K562 (cell line): ENCODE measurements around the gene DHODH. TPM values are rescaled to one million over a fixed set of nuclear protein-coding genes. Genes with fewer than 3 reads are reported as not detected.

Source experiments
- CBX3 ChIP-seq, 2 experiments: IDR thresholded peaks; 1 replicate in 1 of 2; 2 replicates in 1 of 2; pipeline ENCODE4 v1.6.1; 2012; ENCODE audit warnings: inconsistent platforms in 2 of 2, low read length in 2 of 2, borderline replicate concordance in 1 of 2, control low read depth in 1 of 2
- GTF2A2 ChIP-seq: IDR thresholded peaks from 2 replicates; pipeline ENCODE4 v1.6.1; 2016; ENCODE audit warnings: mild to moderate bottlenecking, missing genetic modification characterization, missing compliant biosample characterization
- HCFC1 ChIP-seq: IDR thresholded peaks from 2 replicates; pipeline ENCODE4 v1.6.1; 2012; ENCODE audit warnings: low read depth, low read length, improper control_type of control experiment
- KLF13 ChIP-seq: fragments of 450-650 bp; IDR thresholded peaks from 2 replicates; pipeline ENCODE4 v1.6.1; 2016; ENCODE audit warnings: missing genetic modification characterization, low read depth, mild to moderate bottlenecking, missing compliant biosample characterization, moderate library complexity, borderline replicate concordance
- PCBP1 ChIP-seq: fragments of 200-400 bp; formaldehyde crosslinking; IDR thresholded peaks from 2 replicates; pipeline ENCODE4 v1.6.1; 2018; ENCODE audit warnings: mild to moderate bottlenecking, low read depth, low read length; ENCODE audit not compliant: poor library complexity, severe bottlenecking
- RAD51 ChIP-seq: fragments of 450-650 bp; IDR thresholded peaks from 2 replicates; pipeline ENCODE4 v1.7.1; 2016; ENCODE audit warnings: low read depth, mild to moderate bottlenecking, borderline replicate concordance
- TCFL5 ChIP-seq: fragments of 250-450 bp; sonication (Bioruptor Pico); conservative IDR thresholded peaks from 2 replicates; pipeline ENCODE4 v1.6.1; 2021; ENCODE audit warnings: mild to moderate bottlenecking, moderate library complexity, matching md5 sums
- ZNF12 ChIP-seq: sonication (generic); formaldehyde crosslinking; IDR thresholded peaks from 2 replicates; pipeline ENCODE4 v1.4.0; 2020; ENCODE audit warnings: mild to moderate bottlenecking, missing genetic modification reagents
- ZNF586 ChIP-seq: fragments of 450-650 bp; formaldehyde crosslinking; conservative IDR thresholded peaks from 2 replicates; pipeline ENCODE4 v1.4.0; 2020; ENCODE audit warnings: mild to moderate bottlenecking, moderate library complexity
- ZNF75A ChIP-seq: fragments of 450-650 bp; formaldehyde crosslinking; IDR thresholded peaks from 2 replicates; pipeline ENCODE4 v1.4.0; 2020; ENCODE audit warnings: mild to moderate bottlenecking
- polyA plus RNA-seq, 8 experiments: library from polyadenylated mRNA; depleted of rRNA in 4 of 8; stranded (reverse) in 5 of 8; unstranded in 3 of 8; fragments of >200 nt; fragmentation: Nextera tagmentation in 2 of 8; fragmentation: Illumina TruSeq in 1 of 8; extraction: Ambion mirVana in 2 of 8; extraction: Trizol in 1 of 8; gene quantifications; 2 replicates each; pipeline versions ENCODE4 v1.2.1 to v1.2.3, GENCODE V29; 2011 to 2014; ENCODE audit warnings: inconsistent platforms in 1 of 8, missing spikeins in 1 of 8
- total RNA-seq, 7 experiments: library from RNA; depleted of rRNA in 6 of 7; stranded (reverse); fragments of >200 nt in 6 of 7; fragmentation: Illumina TruSeq in 2 of 7; extraction: Trizol in 2 of 7; gene quantifications; 2 replicates each; pipeline versions ENCODE4 v1.2.1 to v1.2.3, GENCODE V29; 2011 to 2021; ENCODE audit warnings: low replicate concordance in 1 of 7
- TF ChIP-seq, protein P1 (sequence below), 2 experiments: fragments of 450-650 bp in 1 of 2; IDR thresholded peaks; 2 replicates each; pipeline ENCODE4 v1.6.1; 2011 to 2017; ENCODE audit warnings: low read depth in 2 of 2, antibody characterized with exemption in 1 of 2, borderline replicate concordance in 1 of 2, low read length in 1 of 2, mild to moderate bottlenecking in 1 of 2, mixed read lengths in 1 of 2; ENCODE audit not compliant: control insufficient read depth in 1 of 2
- TF ChIP-seq, protein P2 (sequence below): fragments of 200-600 bp; sonication (generic); IDR thresholded peaks from one replicate; pipeline ENCODE4 v1.6.1; 2012; ENCODE audit warnings: mild to moderate bottlenecking, low read depth, low read length, inconsistent platforms

DHODH gene
- total and polyA plus RNA-seq, 9 of the 15 experiments (the other 6 are each of a cell fraction or from before 2014, with no cell fraction given) = 4.3 to 19.9 (median 12.7) TPM

GRCh38 chr16:72008424-72009216, at the start of gene DHODH (continued):
- TF ChIP-seq TCFL5 = no peak
- TF ChIP-seq, protein P1, sequence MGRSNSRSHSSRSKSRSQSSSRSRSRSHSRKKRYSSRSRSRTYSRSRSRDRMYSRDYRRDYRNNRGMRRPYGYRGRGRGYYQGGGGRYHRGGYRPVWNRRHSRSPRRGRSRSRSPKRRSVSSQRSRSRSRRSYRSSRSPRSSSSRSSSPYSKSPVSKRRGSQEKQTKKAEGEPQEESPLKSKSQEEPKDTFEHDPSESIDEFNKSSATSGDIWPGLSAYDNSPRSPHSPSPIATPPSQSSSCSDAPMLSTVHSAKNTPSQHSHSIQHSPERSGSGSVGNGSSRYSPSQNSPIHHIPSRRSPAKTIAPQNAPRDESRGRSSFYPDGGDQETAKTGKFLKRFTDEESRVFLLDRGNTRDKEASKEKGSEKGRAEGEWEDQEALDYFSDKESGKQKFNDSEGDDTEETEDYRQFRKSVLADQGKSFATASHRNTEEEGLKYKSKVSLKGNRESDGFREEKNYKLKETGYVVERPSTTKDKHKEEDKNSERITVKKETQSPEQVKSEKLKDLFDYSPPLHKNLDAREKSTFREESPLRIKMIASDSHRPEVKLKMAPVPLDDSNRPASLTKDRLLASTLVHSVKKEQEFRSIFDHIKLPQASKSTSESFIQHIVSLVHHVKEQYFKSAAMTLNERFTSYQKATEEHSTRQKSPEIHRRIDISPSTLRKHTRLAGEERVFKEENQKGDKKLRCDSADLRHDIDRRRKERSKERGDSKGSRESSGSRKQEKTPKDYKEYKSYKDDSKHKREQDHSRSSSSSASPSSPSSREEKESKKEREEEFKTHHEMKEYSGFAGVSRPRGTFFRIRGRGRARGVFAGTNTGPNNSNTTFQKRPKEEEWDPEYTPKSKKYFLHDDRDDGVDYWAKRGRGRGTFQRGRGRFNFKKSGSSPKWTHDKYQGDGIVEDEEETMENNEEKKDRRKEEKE (IDR thresholded peaks at IDR 0.05; ENCODE audit: borderline replicate concordance in 1 of 2, control insufficient read depth in 1 of 2, low read depth in 2 of 2, low read length in 1 of 2) = no peak
- no peak for TF ChIP-seq PCBP1
- TF ChIP-seq GTF2A2 (tag) = no peak
- TF ChIP-seq KLF13 (tag) = peak; percentile 14; the same call in 1 of the 2 replicates
- peak; percentile 58; the same call in 1 of the 2 replicates for TF ChIP-seq RAD51
- no peak for TF ChIP-seq ZNF12 (CRISPR knock-in tag)
- TF ChIP-seq ZNF75A (CRISPR knock-in tag) = no peak
- TF ChIP-seq, protein P2, sequence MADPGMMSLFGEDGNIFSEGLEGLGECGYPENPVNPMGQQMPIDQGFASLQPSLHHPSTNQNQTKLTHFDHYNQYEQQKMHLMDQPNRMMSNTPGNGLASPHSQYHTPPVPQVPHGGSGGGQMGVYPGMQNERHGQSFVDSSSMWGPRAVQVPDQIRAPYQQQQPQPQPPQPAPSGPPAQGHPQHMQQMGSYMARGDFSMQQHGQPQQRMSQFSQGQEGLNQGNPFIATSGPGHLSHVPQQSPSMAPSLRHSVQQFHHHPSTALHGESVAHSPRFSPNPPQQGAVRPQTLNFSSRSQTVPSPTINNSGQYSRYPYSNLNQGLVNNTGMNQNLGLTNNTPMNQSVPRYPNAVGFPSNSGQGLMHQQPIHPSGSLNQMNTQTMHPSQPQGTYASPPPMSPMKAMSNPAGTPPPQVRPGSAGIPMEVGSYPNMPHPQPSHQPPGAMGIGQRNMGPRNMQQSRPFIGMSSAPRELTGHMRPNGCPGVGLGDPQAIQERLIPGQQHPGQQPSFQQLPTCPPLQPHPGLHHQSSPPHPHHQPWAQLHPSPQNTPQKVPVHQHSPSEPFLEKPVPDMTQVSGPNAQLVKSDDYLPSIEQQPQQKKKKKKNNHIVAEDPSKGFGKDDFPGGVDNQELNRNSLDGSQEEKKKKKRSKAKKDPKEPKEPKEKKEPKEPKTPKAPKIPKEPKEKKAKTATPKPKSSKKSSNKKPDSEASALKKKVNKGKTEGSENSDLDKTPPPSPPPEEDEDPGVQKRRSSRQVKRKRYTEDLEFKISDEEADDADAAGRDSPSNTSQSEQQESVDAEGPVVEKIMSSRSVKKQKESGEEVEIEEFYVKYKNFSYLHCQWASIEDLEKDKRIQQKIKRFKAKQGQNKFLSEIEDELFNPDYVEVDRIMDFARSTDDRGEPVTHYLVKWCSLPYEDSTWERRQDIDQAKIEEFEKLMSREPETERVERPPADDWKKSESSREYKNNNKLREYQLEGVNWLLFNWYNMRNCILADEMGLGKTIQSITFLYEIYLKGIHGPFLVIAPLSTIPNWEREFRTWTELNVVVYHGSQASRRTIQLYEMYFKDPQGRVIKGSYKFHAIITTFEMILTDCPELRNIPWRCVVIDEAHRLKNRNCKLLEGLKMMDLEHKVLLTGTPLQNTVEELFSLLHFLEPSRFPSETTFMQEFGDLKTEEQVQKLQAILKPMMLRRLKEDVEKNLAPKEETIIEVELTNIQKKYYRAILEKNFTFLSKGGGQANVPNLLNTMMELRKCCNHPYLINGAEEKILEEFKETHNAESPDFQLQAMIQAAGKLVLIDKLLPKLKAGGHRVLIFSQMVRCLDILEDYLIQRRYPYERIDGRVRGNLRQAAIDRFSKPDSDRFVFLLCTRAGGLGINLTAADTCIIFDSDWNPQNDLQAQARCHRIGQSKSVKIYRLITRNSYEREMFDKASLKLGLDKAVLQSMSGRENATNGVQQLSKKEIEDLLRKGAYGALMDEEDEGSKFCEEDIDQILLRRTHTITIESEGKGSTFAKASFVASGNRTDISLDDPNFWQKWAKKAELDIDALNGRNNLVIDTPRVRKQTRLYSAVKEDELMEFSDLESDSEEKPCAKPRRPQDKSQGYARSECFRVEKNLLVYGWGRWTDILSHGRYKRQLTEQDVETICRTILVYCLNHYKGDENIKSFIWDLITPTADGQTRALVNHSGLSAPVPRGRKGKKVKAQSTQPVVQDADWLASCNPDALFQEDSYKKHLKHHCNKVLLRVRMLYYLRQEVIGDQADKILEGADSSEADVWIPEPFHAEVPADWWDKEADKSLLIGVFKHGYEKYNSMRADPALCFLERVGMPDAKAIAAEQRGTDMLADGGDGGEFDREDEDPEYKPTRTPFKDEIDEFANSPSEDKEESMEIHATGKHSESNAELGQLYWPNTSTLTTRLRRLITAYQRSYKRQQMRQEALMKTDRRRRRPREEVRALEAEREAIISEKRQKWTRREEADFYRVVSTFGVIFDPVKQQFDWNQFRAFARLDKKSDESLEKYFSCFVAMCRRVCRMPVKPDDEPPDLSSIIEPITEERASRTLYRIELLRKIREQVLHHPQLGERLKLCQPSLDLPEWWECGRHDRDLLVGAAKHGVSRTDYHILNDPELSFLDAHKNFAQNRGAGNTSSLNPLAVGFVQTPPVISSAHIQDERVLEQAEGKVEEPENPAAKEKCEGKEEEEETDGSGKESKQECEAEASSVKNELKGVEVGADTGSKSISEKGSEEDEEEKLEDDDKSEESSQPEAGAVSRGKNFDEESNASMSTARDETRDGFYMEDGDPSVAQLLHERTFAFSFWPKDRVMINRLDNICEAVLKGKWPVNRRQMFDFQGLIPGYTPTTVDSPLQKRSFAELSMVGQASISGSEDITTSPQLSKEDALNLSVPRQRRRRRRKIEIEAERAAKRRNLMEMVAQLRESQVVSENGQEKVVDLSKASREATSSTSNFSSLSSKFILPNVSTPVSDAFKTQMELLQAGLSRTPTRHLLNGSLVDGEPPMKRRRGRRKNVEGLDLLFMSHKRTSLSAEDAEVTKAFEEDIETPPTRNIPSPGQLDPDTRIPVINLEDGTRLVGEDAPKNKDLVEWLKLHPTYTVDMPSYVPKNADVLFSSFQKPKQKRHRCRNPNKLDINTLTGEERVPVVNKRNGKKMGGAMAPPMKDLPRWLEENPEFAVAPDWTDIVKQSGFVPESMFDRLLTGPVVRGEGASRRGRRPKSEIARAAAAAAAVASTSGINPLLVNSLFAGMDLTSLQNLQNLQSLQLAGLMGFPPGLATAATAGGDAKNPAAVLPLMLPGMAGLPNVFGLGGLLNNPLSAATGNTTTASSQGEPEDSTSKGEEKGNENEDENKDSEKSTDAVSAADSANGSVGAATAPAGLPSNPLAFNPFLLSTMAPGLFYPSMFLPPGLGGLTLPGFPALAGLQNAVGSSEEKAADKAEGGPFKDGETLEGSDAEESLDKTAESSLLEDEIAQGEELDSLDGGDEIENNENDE = no peak
- no peak; the same call in 1 of the 2 replicates for TF ChIP-seq HCFC1
- no peak for TF ChIP-seq CBX3 (IDR thresholded peaks at IDR 0.05; ENCODE audit: borderline replicate concordance in 1 of 2, low read length in 2 of 2)
- TF ChIP-seq ZNF586 (CRISPR knock-in tag) = no peak
